Activated T-cell treated with anti-CD3 and anti-CD28 coated beads for 1 hour (primary cell): Measurements from ENCODE around the gene BCS1L.
A peak's percentile ranks its signal among the peaks of the same experiment; 100 is the strongest.

Source experiments
- DNase-seq: peaks from one replicate; pipeline ENCODE4 v3.0.0-alpha.2; 2020; ENCODE audit warnings: low read depth

The BCS1L gene, protein sequence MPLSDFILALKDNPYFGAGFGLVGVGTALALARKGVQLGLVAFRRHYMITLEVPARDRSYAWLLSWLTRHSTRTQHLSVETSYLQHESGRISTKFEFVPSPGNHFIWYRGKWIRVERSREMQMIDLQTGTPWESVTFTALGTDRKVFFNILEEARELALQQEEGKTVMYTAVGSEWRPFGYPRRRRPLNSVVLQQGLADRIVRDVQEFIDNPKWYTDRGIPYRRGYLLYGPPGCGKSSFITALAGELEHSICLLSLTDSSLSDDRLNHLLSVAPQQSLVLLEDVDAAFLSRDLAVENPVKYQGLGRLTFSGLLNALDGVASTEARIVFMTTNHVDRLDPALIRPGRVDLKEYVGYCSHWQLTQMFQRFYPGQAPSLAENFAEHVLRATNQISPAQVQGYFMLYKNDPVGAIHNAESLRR

GRCh38 chr2:218659258-218659987 lies at the start of gene BCS1L, which contains the start of gene ZNF142:
TSS of gene BCS1L (plus strand) at chr2:218659683. CDS start at chr2:218660988, 1,305 bp downstream.
TSS of gene ZNF142 (minus strand) at chr2:218659623. CDS start at chr2:218656429, 3,194 bp downstream.
- DNase-seq: peak; percentile 89

GRCh38 chr2:218615868-218616315 lies 43.6 kb upstream of the BCS1L start:
- DNase-seq: no peak

- DNase-seq: no peak
Observed at GRCh38 chr2:218618102-218618860, 41.2 kb upstream of the BCS1L start.

DNA sequence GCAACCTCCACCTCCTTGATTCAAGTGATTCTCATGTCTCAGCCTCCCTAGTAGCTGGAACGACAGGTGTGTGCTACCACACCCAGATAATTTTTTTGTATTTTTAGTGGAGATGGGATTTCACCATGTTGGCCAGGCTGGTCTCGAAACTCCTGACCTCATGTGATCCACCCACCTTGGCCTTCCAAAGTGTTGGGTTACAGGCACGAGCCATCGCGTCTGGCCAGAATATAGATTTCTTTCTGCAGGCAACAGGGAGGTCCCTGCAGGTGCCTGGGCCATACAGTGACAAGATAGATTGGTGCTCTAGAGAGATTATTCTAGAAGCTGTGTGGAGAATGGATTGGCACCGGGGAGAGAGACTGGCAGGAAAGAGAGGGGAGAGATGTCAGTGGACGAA lies 38.5 kb upstream of the BCS1L start:
- no peak for DNase-seq

DNA sequence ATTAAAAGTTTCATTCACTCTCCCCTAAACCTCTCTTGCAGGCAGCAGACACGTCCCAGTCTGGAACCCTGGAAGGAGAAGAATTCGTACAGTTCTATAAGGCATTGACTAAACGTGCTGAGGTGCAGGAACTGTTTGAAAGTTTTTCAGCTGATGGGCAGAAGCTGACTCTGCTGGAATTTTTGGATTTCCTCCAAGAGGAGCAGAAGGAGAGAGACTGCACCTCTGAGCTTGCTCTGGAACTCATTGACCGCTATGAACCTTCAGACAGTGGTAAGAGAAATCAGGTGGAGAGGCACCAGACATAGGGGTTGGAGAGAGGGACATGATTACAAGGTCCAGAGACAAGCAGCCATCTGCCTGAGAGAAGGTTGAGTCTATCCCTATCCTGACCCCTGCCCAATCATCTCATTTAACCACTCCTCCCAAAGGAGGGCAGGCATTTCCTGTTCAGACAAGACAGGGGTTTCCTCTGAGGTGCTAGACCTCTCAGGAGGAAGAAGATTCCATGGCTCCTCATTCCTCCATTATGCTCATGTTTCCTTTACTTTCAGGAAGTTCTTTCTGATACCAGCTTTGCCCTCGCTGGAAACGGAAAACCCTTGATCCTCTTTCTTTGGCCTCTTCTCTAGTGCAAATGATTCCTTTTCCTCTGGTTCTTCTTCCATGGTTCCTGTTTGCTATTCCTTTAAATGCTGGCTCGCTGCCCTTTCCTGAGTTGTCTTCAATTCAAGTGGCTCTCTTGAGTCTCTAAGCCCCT lies 36.7 kb upstream of the BCS1L start:
- DNase-seq: no peak

GRCh38 chr2:218623366-218623705 lies 36.1 kb upstream of the BCS1L start:
- no peak for DNase-seq

DNA sequence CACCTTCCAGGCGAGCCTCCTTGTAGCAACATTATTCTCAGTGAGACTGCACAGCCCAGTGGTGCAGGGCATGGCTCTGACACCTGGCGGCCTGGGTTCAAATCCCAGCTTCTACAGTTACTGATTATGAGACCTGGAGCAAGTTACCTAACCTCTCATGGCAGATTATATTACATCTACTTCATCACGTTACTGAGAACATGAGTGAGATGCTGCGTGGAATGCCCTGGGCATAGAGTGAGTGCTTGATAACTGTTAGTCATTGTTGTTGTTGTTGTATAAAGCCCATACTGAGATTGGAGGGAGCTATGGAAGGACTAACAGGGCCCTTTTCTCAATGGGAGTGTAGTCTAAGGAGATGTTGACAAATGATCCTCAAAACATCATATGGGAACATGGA lies 33.1 kb upstream of the BCS1L start:
- no peak for DNase-seq

GRCh38 chr2:218627939-218628338 lies 31.5 kb upstream of the BCS1L start:
- no peak for DNase-seq

DNA sequence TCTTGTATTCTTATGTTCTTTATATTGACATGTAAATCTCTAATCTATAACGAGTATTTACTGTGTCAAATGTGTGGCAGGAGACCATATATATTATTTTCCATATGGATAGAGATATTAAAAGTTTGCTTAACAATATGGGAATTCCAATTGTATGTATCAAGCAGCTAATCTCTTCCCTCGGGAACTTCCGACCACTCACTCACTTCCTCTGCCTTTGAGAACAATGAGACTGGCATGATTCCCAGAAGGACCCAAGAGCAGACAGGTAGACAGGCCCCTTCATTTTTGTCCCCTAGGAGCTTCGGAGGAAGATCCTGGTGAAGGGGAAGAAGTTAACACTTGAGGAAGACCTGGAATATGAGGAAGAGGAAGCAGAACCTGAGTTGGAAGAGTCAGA lies 27.6 kb upstream of the BCS1L start:
- DNase-seq: no peak

- DNase-seq: no peak
Observed at GRCh38 chr2:218635719-218636118, 23.8 kb upstream of the BCS1L start.

GRCh38 chr2:218638372-218638771 lies 21.1 kb upstream of the BCS1L start:
- no peak for DNase-seq

DNA sequence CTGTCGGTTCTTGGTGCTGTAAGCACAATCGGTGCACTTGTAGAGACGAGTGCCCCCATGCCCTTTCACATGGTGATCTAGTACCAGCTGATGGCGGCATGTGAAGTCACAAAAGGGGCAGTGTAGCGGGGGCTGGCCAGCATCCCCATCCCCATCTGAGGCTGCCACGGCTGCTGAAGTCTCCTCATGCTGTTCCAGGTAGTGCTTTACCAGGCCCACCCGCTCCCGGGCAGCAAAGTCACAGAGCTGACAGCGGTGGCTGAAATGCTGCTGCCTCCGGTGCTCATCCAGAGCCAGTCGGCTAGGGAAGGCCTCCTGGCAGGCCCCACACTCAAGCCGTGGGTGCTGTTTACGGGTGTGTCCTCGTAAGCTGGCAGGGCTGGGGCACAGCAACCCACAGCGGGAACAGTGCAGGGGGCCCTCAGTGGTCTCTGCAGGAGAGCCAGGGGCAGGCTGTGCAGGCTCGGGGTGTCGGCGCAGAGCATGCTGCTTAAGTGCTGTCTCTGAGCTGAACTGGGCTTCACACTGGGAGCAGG lies 17.3 kb upstream of the BCS1L start:
- DNase-seq: no peak

- no peak for DNase-seq
Observed at GRCh38 chr2:218642786-218643185, 16.7 kb upstream of the BCS1L start.

- no peak for DNase-seq
Observed at GRCh38 chr2:218643751-218644310, 15.7 kb upstream of the BCS1L start.

DNA sequence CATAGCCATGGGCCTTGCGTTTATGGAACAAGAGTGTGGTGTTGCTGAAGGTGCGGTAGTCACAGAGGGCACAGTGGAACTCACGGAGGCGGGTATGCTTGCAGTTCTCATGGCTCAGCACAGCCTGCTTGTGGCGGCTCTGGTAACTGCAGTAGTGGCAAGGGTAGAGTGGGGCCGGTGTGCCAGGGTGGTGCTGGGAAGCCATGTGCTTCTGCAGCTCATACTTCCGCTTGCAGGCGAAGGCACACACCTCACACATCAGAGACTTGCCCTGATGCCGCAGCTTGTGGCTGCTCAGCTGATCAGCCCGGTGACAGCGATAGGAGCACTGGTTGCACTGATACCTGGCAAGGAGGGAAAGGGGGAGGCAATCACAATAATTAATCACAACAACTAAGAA lies 14.8 kb upstream of the BCS1L start:
- DNase-seq: no peak

GRCh38 chr2:218645126-218645525 lies 14.4 kb upstream of the BCS1L start:
- DNase-seq: no peak

GRCh38 chr2:218648088-218648786 lies 11.2 kb upstream of the BCS1L start:
- peak; percentile 35 for DNase-seq

- DNase-seq: no peak
Observed at GRCh38 chr2:218648787-218649100, 10.7 kb upstream of the BCS1L start.

DNA sequence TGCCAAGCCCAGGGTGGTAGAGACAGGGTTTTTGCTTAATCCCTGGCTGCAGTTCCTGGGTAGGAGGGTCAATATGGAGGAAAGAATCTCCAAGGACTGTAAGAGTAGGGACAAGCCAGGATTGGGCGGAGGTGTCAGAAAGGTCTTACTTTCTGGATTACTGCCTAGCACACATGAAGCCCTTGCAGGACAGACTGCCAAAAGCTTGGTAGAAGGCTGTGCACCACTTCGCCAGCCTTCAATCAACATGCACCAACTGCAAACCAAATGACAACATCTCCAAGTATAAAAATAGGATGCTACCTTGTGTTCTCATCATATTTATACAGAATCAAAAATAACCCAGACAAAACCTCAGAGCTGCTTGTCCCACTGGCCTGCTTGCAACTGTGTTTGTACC lies 3.7 kb upstream of the BCS1L start:
- no peak for DNase-seq

DNA sequence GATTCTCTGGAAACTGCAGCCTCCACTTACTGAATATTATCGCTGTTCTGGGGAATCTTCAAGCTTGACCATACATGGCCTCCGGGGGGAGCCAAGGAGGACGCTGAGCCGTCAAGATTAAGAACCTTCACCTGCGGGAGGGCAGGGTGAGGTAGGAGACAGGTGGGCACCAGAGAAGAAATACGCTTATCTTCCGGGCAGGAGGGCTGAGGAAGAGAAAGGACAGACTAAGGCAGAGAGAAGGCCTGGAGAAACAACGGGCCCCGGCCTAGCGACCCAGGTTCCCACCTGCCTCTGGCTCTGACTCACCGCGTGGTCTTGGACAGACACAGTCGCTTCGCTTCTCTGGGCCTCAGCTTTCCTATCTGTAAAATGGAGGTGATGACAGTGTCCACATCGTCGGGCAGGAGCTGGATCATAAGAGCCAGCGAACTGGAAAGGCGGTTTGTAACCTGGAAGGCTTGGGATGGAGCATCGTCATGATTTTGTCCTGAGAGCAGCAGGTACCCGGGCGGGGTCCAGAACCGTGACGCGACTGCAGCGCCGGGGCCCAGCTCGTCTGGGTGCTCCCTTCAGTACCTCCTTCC lies 719 bp upstream of the BCS1L start:
- DNase-seq: no peak
